H1 (cell line): ENCODE data around the gene FAM83F. TPM values are rescaled to one million over a fixed set of nuclear protein-coding genes. Genes with fewer than 3 reads are reported as not detected.

Experiments used
- CTCF ChIA-PET: fragments of 300-600 bp; sonication (Branson Sonifier 250); formaldehyde crosslinking; loops from one replicate; lab custom pipeline; 2021; ENCODE audit not compliant: partially characterized antibody; lab: Charles Lee
- POLR2A ChIA-PET: fragments of 300-600 bp; sonication (Branson Sonifier 250); formaldehyde crosslinking; loops from one replicate; lab custom pipeline; 2021; ENCODE audit warnings: inconsistent platforms; ENCODE audit not compliant: partially characterized antibody; lab: Charles Lee
- DNase-seq, 2 experiments: peaks; one replicate each; pipeline versions ENCODE4 v3.0.0 to v3.0.0-alpha.2; 2010 to 2022; ENCODE audit warnings: low spot score in 2 of 2, low read depth in 1 of 2, mixed read lengths in 1 of 2
- FAIRE-seq: peaks from 2 replicates; lab custom pipeline; 2011; peaks lifted over from hg19 to GRCh38; lab: Jason Lieb, UNC
- H2AFZ ChIP-seq: 2 replicates; pipeline ENCODE4 v1.8.1; 2012; ENCODE audit warnings: low read length, inconsistent platforms
- H2AK5ac ChIP-seq: 2 replicates; pipeline ENCODE4 v1.6.1; 2013; ENCODE audit warnings: low read depth, low read length
- H2BK120ac ChIP-seq: replicated peaks from 2 replicates; pipeline ENCODE3; 2013; ENCODE audit warnings: low read depth, low read length, inconsistent platforms
- H2BK12ac ChIP-seq: 2 replicates; pipeline ENCODE4 v1.6.1; 2013; ENCODE audit warnings: low read depth, low read length
- H2BK15ac ChIP-seq: 2 replicates; pipeline ENCODE4 v1.6.1; 2013; ENCODE audit warnings: low read length
- H2BK20ac ChIP-seq: 2 replicates; pipeline ENCODE4 v1.6.1; 2013; ENCODE audit warnings: low read length
- H2BK5ac ChIP-seq: 2 replicates; pipeline ENCODE4 v1.6.1; 2013; ENCODE audit warnings: low read depth, low read length
- H3K14ac ChIP-seq: 2 replicates; pipeline ENCODE4 v1.6.1; 2013; ENCODE audit warnings: inconsistent platforms; ENCODE audit not compliant: insufficient read length
- H3K18ac ChIP-seq: 2 replicates; pipeline ENCODE4 v1.6.1; 2013; ENCODE audit warnings: low read length; ENCODE audit errors: extremely low read depth
- H3K23ac ChIP-seq: 2 replicates; pipeline ENCODE4 v1.6.1; 2013; ENCODE audit warnings: inconsistent platforms; ENCODE audit not compliant: insufficient read length
- H3K23me2 ChIP-seq: 2 replicates; pipeline ENCODE4 v1.6.1; 2013; ENCODE audit warnings: low read depth, low read length
- H3K27ac ChIP-seq: 2 replicates; pipeline ENCODE4 v1.6.1; 2011; ENCODE audit warnings: low read depth, low read length, inconsistent platforms
- H3K27me3 ChIP-seq, 4 experiments: replicated peaks in 1 of 4; 1 replicate in 1 of 4; 2 replicates in 3 of 4; pipeline versions ENCODE4 v1.6.1 to v1.8.1; 2011 to 2013; ENCODE audit warnings: low read length in 3 of 4, mild to moderate bottlenecking in 3 of 4, inconsistent platforms in 2 of 4, mixed read lengths in 2 of 4, moderate library complexity in 1 of 4; ENCODE audit not compliant: control insufficient read depth in 3 of 4, insufficient read depth in 3 of 4; ENCODE audit errors: extremely low read depth in 1 of 4
- H3K36me3 ChIP-seq, 4 experiments: 2 replicates each; pipeline versions ENCODE4 v1.6.1 to v1.8.1; 2011 to 2013; ENCODE audit warnings: mild to moderate bottlenecking in 4 of 4, low read length in 3 of 4, moderate library complexity in 2 of 4, control low read depth in 1 of 4, inconsistent platforms in 1 of 4; ENCODE audit not compliant: insufficient read depth in 4 of 4, control insufficient read depth in 2 of 4
- H3K4ac ChIP-seq: replicated peaks from 2 replicates; pipeline ENCODE3; 2013; ENCODE audit warnings: low read length, low read depth, mixed read lengths, inconsistent platforms; ENCODE audit not compliant: insufficient read length
- H3K4me1 ChIP-seq, 4 experiments: replicated peaks in 1 of 4; 1 replicate in 1 of 4; 2 replicates in 3 of 4; pipeline versions ENCODE4 v1.6.1 to v1.8.1; 2011 to 2013; ENCODE audit warnings: low read length in 3 of 4, inconsistent platforms in 2 of 4, mixed read lengths in 1 of 4; ENCODE audit not compliant: insufficient read depth in 4 of 4, control insufficient read depth in 3 of 4
- H3K4me2 ChIP-seq, 2 experiments: 2 replicates each; pipeline versions ENCODE4 v1.6.1 to v1.8.1; 2011 to 2013; ENCODE audit warnings: low read depth in 2 of 2, low read length in 2 of 2, control low read depth in 1 of 2, inconsistent platforms in 1 of 2, mild to moderate bottlenecking in 1 of 2; ENCODE audit not compliant: insufficient read depth in 1 of 2
- H3K4me3 ChIP-seq, 4 experiments: fragments of 200-600, 300-600 bp in 1 of 4; sonication (generic), shearing (Covaris generic), sonication (Bioruptor Twin) in 1 of 4; 2 replicates each; pipeline versions ENCODE4 v1.5.1 to v1.8.1; 2011 to 2016; ENCODE audit warnings: low read length in 4 of 4, low read depth in 3 of 4, control low read depth in 2 of 4, inconsistent platforms in 2 of 4, mild to moderate bottlenecking in 2 of 4, mixed read lengths in 1 of 4, moderate library complexity in 1 of 4; ENCODE audit not compliant: insufficient read depth in 2 of 4; ENCODE audit errors: extremely low read depth in 1 of 4
- H3K56ac ChIP-seq: replicated peaks from 2 replicates; pipeline ENCODE3; 2013; ENCODE audit warnings: low read depth, mild to moderate bottlenecking, mixed read lengths, low read length, inconsistent platforms; ENCODE audit not compliant: insufficient read length
- H3K79me1 ChIP-seq: 2 replicates; pipeline ENCODE4 v1.6.1; 2013; ENCODE audit warnings: low read depth, low read length, control low read depth
- H3K79me2 ChIP-seq, 2 experiments: 2 replicates each; pipeline versions ENCODE4 v1.6.1 to v1.8.1; 2012 to 2013; ENCODE audit warnings: low read length in 2 of 2, mild to moderate bottlenecking in 2 of 2, inconsistent platforms in 1 of 2; ENCODE audit not compliant: insufficient read depth in 2 of 2, control insufficient read depth in 1 of 2
- H3K9ac ChIP-seq, 4 experiments: replicated peaks in 1 of 4; 1 replicate in 1 of 4; 2 replicates in 3 of 4; pipeline versions ENCODE4 v1.6.1 to v1.8.1; 2011 to 2013; ENCODE audit warnings: low read depth in 3 of 4, low read length in 3 of 4, control low read depth in 2 of 4, mild to moderate bottlenecking in 2 of 4, moderate library complexity in 2 of 4, inconsistent platforms in 1 of 4; ENCODE audit errors: extremely low read depth in 1 of 4
- H3K9me3 ChIP-seq, 2 experiments: 2 replicates each; pipeline versions ENCODE4 v1.6.1 to v1.8.1; 2012 to 2013; ENCODE audit warnings: mild to moderate bottlenecking in 2 of 2, moderate library complexity in 2 of 2, control low read depth in 1 of 2, inconsistent platforms in 1 of 2, low read depth in 1 of 2, low read length in 1 of 2, mixed read lengths in 1 of 2; ENCODE audit not compliant: insufficient read depth in 2 of 2
- H4K20me1 ChIP-seq, 2 experiments: replicated peaks in 1 of 2; 2 replicates each; pipeline versions ENCODE3 to v1.8.1; 2011 to 2013; ENCODE audit warnings: inconsistent platforms in 2 of 2, low read length in 2 of 2, mild to moderate bottlenecking in 1 of 2; ENCODE audit not compliant: insufficient read depth in 2 of 2, control insufficient read depth in 1 of 2
- H4K5ac ChIP-seq: 2 replicates; pipeline ENCODE4 v1.6.1; 2013; ENCODE audit warnings: low read length, low read depth, mixed read lengths, inconsistent platforms; ENCODE audit not compliant: insufficient read length
- H4K8ac ChIP-seq: 2 replicates; pipeline ENCODE4 v1.8.0; 2013; ENCODE audit warnings: mild to moderate bottlenecking, moderate library complexity, low read length, inconsistent platforms; ENCODE audit not compliant: insufficient read depth; ENCODE audit errors: extremely low read depth
- H4K91ac ChIP-seq: replicated peaks from 2 replicates; pipeline ENCODE3; 2013; ENCODE audit warnings: low read length, mixed read lengths, inconsistent platforms; ENCODE audit not compliant: insufficient read length
- ATF2 ChIP-seq: IDR thresholded peaks from 2 replicates; pipeline ENCODE4 v1.6.1; 2012; ENCODE audit warnings: low read length, inconsistent platforms
- BACH1 ChIP-seq: IDR thresholded peaks from 2 replicates; pipeline ENCODE4 v1.6.1; 2012; ENCODE audit warnings: low read length, improper control_type of control experiment
- CEBPB ChIP-seq: IDR thresholded peaks from 2 replicates; pipeline ENCODE4 v1.6.1; 2012; ENCODE audit warnings: low read depth, low read length
- CHD2 ChIP-seq: IDR thresholded peaks from 2 replicates; pipeline ENCODE4 v1.6.1; 2012; ENCODE audit warnings: low read length, improper control_type of control experiment
- GABPA ChIP-seq: IDR thresholded peaks from 2 replicates; pipeline ENCODE4 v1.6.1; 2011; ENCODE audit warnings: mild to moderate bottlenecking, low read length, moderate library complexity, borderline replicate concordance; ENCODE audit not compliant: insufficient read depth
- GTF2F1 ChIP-seq: IDR thresholded peaks from 2 replicates; pipeline ENCODE4 v1.6.1; 2012; ENCODE audit warnings: low read depth, low read length, improper control_type of control experiment, borderline replicate concordance
- KDM5A ChIP-seq: fragments of 200-600 bp; IDR thresholded peaks from 2 replicates; pipeline ENCODE4 v1.7.1; 2012; ENCODE audit warnings: mild to moderate bottlenecking, low read length, inconsistent platforms, mixed read lengths
- NRF1 ChIP-seq: IDR thresholded peaks from 2 replicates; pipeline ENCODE4 v1.6.1; 2011; ENCODE audit warnings: mild to moderate bottlenecking, low read depth, low read length, improper control_type of control experiment
- SIX5 ChIP-seq: IDR thresholded peaks from 2 replicates; pipeline ENCODE4 v1.6.1; 2011; ENCODE audit warnings: mild to moderate bottlenecking, low read depth, low read length
- SP4 ChIP-seq: IDR thresholded peaks from 2 replicates; pipeline ENCODE4 v1.6.1; 2012; ENCODE audit warnings: low read length, inconsistent platforms
- SRF ChIP-seq: IDR thresholded peaks from 2 replicates; pipeline ENCODE4 v1.6.1; 2011; ENCODE audit warnings: mild to moderate bottlenecking, low read depth, low read length, moderate library complexity
- TAF7 ChIP-seq: optimal IDR thresholded peaks from 2 replicates; pipeline ENCODE3; 2011; ENCODE audit warnings: low read depth, mild to moderate bottlenecking, inconsistent platforms, low read length, moderate library complexity, borderline replicate concordance
- TBP ChIP-seq: IDR thresholded peaks from 2 replicates; pipeline ENCODE4 v1.6.1; 2011; ENCODE audit warnings: low read depth, low read length, improper control_type of control experiment
- ZNF274 ChIP-seq: IDR thresholded peaks from 2 replicates; pipeline ENCODE4 v1.7.0; 2012; ENCODE audit warnings: low read length, borderline replicate concordance; ENCODE audit errors: extremely low read depth
- WGBS, 2 experiments: shearing (Covaris generic) in 1 of 2; methylation state at CpG; one replicate each; pipeline versions ENCODE4 v1.1.6 to v1.1.7; 2013 to 2015; ENCODE audit warnings: low lambda C conversion rate in 2 of 2, mixed read lengths in 2 of 2, inconsistent platforms in 1 of 2, low coverage in 1 of 2, missing lambda C conversion rate in 1 of 2; ENCODE audit not compliant: insufficient replicate concordance in 2 of 2, insufficient coverage in 1 of 2, insufficient read length in 1 of 2; ENCODE audit errors: extremely low coverage in 1 of 2, missing lambda C conversion rate in 1 of 2; 5-methylcytosine and 5-hydroxymethylcytosine counted together
- polyA plus RNA-seq, 7 experiments: library from polyadenylated mRNA; depleted of rRNA in 3 of 7; stranded (reverse) in 5 of 7; unstranded in 2 of 7; fragments of >200 nt in 5 of 7; fragments of 200-250 nt in 2 of 7; gene quantifications; 1 replicate in 5 of 7; 2 replicates in 1 of 7; 4 replicates in 1 of 7; pipeline versions ENCODE4 v1.2.1 to v1.2.3, GENCODE V29; 2011 to 2013; ENCODE audit warnings: missing spikeins in 2 of 7, mixed read lengths in 2 of 7
- total RNA-seq: library from RNA; stranded (reverse); fragmentation: NEBNext Ultra II Directional; extraction: Animal tissue kit (Norgen Biotek cat#: 25700); gene quantifications from 2 replicates; pipeline ENCODE4 v1.2.1, GENCODE V29; 2021

Gene FAM83F
- total and polyA plus RNA-seq, 2 of the 8 experiments (the other 6 are each of a cell fraction or from before 2014, with no cell fraction given): 8.6 to 18.9 TPM

DNA sequence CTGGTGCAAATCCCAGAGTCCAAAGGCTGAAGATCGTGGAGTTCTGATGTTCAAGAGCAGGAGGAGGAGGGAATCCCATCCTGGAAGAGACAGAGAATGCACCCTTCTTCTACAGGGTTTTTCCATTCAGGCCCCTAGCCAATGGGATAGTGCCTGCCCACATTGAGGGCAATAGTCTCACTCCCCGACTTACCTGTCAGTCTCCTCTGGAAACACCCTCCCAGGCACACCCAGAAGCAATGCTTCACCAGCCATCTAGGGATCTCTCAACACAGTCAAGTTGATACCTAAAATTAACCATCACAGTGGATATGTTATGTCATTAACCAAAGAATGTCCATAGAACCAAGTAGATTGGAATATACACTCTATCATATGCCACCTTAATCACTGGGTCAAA, 72.9 kb downstream of the FAM83F start:
- no peak overlapping the region for H4K8ac ChIP-seq
- H3K27ac ChIP-seq: no peak overlapping the region
- H2BK20ac ChIP-seq: no peak overlapping the region
- H2BK5ac ChIP-seq: no peak overlapping the region
- no peak overlapping the region for H3K4ac ChIP-seq
- POLR2A ChIA-PET: interaction anchor here (2.3 kb wide), 1 partner anchor 9 kb away, joined by 6 read pairs; no protein-coding TSS in a partner anchor
- H3K23ac ChIP-seq: no peak overlapping the region
- no peak overlapping the region for H2AK5ac ChIP-seq
- peaks cover 0 to 35% of the 10 kb centered on the region in 2 experiments; a peak in 2 of 4 replicates for H3K79me2 ChIP-seq
- no peaks in the 10 kb centered on the region for H4K20me1 ChIP-seq
- no peaks in the 10 kb centered on the region; the same call in 1 of the 2 replicates for H3K79me1 ChIP-seq
- H3K4me2 ChIP-seq: no peak overlapping the region
- no peaks in the 10 kb centered on the region for H3K4me1 ChIP-seq
- H3K23me2 ChIP-seq: no peaks in the 10 kb centered on the region; the same call in 1 of the 2 replicates
- WGBS, 2 experiments: 79% methylated on average over 2 of the region's 2 CpGs; no CpG with 5 or more reads in 1 of the 2 experiments
- no peak overlapping the region for H2BK120ac ChIP-seq
- FAIRE-seq (no peak), DNase-seq (no peak)
- H2BK12ac ChIP-seq: no peak overlapping the region
- H3K27me3 ChIP-seq: no peaks in the 10 kb centered on the region
- H3K36me3 ChIP-seq: no peaks in the 10 kb centered on the region
- no peak overlapping the region for H4K91ac ChIP-seq
- no peaks in the 10 kb centered on the region for H3K9me3 ChIP-seq
- no peak overlapping the region for H3K9ac ChIP-seq
- CTCF ChIA-PET: interaction anchor here (1.7 kb wide), 1 partner anchor 10 kb away, joined by 5 read pairs; no protein-coding TSS in a partner anchor
- H3K56ac ChIP-seq: no peak overlapping the region
- no peak overlapping the region for H2AFZ ChIP-seq
- no peak overlapping the region for H4K5ac ChIP-seq
- no peak overlapping the region for H3K14ac ChIP-seq
- no peak overlapping the region for H2BK15ac ChIP-seq
- H3K18ac ChIP-seq: no peak overlapping the region
- H3K4me3 ChIP-seq: no peak overlapping the region
- TF ChIP-seq SP4: no peak
- no peak for TF ChIP-seq BACH1
- no peak for TF ChIP-seq ZNF274
- no peak for TF ChIP-seq ATF2
- no peak for TF ChIP-seq SRF
- no peak for TF ChIP-seq TBP
- TF ChIP-seq SIX5: no peak
- TF ChIP-seq NRF1: no peak
- TF ChIP-seq GTF2F1: no peak
- TF ChIP-seq TAF7: no peak
- TF ChIP-seq KDM5A: no peak
- TF ChIP-seq CEBPB: no peak
- TF ChIP-seq CHD2: no peak
- TF ChIP-seq GABPA: no peak
